ENCODE results near the gene UGT1A9.

UGT1A9 gene

GRCh38 chr2:233796254-233796653, 124.6 kb downstream of the UGT1A9 start:
- DNase-seq (ENCODE audit: low read depth in 2 of 2): no peak

- DNase-seq (ENCODE audit: low read depth in 2 of 2): no peak
Observed at GRCh38 chr2:233798335-233799086, 126.8 kb downstream of the UGT1A9 start.

GRCh38 chr2:233799087-233799665, 127.5 kb downstream of the UGT1A9 start:
- no peak for DNase-seq (ENCODE audit: low read depth in 2 of 2)

- no peak for DNase-seq (ENCODE audit: low read depth in 2 of 2)
Observed at GRCh38 chr2:233799716-233800115, 128.0 kb downstream of the UGT1A9 start.

GRCh38 chr2:233800208-233800607, 128.5 kb downstream of the UGT1A9 start:
- DNase-seq (ENCODE audit: low read depth in 2 of 2): no peak

- DNase-seq (ENCODE audit: low read depth in 2 of 2): no peak
Observed at GRCh38 chr2:233801357-233802131, 129.8 kb downstream of the UGT1A9 start.

DNA sequence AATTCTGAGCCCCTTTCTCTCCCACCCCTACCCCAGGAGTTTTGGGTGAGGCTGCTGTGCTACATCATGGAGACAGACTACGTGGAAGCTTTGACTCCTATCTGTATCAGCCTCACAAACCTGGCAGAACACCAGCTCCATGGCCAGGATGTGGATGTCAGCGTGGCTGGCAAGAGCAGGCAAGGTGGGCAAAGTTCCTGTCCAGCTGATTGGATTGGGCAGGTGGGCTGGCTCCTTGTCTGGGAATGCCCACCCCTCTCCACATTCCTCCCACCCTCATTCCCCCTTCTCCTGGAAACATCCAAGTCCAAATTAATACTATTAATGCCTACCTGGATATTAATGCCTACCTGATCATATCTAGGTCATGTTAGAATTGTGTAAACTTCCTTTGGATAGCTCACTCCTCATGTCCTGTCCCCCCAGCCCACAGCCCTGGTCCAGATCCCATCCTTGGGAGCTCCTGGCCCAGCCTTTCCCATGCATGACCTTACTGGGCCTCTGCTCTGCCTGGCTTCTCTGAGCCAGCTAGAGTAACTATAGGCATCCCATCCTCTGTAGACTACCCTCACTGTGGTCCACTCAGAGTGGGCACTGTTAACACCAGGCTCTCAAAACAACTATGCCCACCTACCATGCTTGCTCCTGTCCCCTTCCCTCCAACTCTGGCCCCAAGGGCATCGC, 130.6 kb downstream of the UGT1A9 start:
- no peak for DNase-seq (ENCODE audit: low read depth in 2 of 2)

GRCh38 chr2:233803292-233803911, 131.7 kb downstream of the UGT1A9 start:
- DNase-seq (ENCODE audit: low read depth in 2 of 2): no peak

DNA sequence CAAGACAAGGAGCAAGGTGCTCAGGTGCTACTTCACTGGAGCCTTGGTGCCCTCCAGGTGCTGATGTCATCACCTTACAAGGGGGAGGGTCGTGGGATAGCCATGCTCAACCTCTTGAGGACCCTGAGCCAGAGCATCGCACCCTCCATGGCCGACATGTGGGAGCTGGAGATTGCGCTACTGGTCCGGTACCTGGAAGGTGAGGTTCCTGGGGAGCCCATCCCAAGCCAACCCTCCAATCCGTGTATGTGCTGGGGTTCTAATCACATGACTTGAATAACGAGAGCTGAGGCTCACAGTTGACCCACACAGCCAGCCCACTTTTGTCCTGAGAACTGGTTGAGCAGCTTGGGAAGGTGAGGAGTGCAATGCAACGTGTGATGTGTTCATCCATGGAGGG, 132.3 kb downstream of the UGT1A9 start:
- no peak for DNase-seq (ENCODE audit: low read depth in 2 of 2)

DNA sequence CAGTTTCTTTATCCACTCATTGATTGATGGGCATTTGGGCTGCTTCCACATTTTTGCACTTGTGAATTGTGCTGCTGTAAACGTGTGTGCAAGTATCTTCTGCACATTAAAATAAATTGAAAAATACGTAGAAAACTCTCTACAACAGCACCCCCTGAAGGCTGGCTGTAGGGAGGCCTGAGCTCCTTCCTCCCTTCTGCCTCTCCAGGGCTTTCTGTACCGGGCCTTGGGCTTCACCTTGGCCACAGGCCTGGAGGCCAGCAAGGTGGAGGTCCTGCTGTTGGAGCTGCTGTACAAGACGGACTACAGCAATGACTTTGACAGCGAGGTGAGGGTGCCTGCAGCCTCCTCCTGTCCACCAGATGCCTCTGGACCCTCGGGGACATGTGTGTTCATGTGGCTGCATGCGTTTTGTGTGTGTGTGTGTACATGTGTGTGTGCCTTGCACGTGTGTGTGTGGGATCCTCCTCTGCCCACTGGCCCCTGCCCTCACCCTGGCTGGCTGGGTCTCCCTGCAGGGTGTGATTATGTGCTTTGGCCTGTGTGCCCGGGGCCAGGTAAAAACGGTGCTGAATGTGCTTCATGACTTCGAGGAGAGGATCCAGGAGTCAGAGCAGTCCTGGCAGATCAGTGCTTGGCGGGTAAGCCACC, 135.6 kb downstream of the UGT1A9 start:
- DNase-seq (ENCODE audit: low read depth in 2 of 2): no peak

DNA sequence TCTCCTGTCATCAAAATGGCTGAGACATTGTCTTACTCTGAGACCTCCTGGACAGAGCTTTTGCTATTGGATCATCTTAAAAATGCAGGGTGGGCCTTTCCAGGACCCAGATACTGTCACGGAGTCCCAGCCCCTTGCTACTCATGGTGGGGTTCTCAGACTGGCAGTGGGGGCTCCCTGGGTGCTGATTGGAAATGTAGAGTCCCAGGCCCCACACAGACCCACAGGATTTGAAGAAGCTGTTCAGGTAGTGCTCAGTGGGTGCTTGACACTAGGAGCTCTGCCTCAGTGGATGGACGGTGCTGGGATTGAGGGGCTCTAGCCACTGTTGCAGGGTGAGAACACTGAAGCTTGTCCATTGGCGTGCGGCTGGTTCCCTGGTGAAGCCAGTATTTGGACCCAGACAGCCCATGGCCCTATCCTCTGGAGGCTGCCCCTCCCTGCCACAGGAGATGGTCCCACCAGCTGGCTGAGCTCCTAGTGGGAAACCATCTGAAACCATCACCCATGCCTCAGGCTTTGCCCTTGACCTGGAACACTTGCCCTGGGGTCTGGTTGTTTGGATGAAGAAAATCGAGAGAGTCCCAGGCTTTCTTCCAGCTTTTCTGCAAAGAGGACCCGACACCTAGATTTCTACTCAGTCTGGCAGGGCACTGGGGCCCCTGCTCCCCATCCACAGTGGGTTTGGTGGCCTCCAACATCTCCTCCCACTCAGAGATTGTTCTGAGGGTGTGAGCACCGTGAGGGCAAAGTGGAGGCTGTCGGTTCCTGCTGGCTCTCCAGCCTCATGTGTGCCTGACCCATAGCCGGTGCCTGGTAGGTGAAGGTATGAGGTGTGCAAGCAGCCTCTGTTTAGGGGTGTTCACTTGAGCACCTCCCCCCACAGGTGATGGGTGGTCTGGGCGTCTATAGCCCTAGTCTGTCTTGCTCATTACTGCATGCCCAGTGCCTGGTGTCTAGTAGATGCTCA, 136.6 kb downstream of the UGT1A9 start:
- no peak for DNase-seq (ENCODE audit: low read depth in 2 of 2)

DNA sequence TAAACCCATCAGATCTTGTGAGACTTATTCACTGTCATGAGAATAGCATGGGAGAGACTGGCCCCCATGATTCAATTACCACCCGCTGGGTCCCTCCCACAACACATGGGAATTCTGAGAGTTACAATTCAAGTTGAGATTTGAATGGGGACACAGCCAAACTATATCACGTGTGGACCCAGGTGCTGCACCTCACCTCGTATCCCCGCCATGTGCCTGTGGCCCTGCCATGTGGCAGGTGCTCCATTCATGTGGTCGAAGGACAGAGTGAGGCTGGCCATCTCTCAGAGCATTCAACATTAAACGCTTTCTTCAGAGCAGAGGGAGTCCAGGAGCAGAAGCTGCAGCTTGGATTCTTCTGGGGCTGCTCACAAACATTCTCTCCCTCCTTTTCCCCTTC, 138.7 kb downstream of the UGT1A9 start:
- no peak for DNase-seq (ENCODE audit: low read depth in 2 of 2)

DNA sequence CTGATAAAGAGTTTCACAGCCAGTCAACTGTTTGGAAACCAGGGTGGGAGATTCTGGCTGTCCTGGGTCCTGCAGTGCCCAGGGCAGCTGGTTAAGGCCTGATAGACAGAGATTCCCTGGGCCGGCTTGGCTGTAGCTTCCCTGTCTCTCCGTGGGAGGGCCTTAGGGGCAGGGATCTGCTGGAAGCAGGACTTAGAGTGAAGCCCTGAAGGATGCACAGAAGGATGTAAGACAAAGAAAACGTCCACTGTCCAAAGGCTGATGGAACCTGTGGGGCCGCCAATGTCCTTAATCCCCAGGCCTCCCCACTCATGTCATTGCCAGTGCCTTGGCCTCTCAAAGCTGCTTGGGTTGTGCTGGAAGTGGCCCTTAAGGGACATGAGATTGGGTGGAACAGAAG, 139.4 kb downstream of the UGT1A9 start:
- DNase-seq (ENCODE audit: low read depth in 2 of 2): no peak

DNA sequence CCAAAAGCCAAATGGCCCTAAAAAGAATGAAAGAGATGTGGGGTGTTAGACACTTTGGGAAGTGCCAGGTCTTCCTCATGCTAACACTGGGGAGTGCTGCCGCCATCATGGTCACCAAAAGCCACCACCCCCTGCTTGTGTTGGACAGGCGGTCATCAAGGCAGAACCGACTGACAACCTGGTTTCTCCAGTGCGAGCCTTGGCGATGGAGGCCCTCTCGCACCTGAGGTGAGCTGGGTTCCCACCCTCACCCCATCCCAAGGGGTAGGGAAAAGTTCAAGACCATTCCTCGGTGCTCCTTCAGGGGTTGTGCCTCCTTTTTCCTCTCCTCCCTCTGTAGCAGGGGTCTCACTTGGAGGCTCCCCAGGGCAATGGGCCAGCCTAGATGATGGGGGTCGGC, 140.0 kb downstream of the UGT1A9 start:
- no peak for DNase-seq (ENCODE audit: low read depth in 2 of 2)

- no peak for DNase-seq (ENCODE audit: low read depth in 2 of 2)
Observed at GRCh38 chr2:233813236-233814055, 141.7 kb downstream of the UGT1A9 start.

DNA sequence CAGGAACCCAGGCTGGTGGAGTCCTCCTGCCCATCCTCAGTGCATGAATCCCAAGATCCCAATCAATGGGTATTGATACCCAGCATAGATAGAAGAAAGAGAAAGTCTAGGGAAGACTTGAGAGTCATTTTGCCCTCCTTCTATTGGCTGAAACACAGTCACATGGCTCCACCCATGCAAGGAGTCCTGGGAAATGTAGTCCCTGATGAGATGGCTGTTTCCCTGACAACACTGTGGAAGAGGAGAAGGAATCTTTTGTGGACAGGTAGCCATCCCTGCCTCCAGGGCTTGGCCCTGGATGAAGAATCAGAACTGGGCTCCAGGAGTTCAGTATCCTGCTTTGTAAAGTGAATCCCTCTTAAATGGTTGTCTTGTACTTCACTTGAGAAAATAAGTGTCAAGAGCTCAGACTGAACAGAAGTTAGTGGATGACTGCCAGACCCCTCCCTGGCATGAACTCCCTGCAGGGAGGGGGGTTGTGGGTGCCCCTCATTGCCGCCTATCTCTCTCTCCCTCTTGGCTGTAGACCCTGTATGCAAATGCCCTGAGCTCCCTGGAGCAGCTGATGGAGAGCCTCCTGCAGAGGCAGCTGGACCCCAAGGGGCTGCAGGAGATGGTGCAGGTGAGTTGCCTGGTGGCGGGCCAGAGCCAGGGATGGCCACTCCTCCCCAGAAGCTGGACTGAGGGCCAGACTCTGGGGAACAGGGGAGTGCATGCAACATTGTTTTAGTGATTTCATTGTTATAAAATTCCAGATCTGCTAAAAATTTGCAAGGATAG, 142.5 kb downstream of the UGT1A9 start:
- no peak for DNase-seq (ENCODE audit: low read depth in 2 of 2)

DNA sequence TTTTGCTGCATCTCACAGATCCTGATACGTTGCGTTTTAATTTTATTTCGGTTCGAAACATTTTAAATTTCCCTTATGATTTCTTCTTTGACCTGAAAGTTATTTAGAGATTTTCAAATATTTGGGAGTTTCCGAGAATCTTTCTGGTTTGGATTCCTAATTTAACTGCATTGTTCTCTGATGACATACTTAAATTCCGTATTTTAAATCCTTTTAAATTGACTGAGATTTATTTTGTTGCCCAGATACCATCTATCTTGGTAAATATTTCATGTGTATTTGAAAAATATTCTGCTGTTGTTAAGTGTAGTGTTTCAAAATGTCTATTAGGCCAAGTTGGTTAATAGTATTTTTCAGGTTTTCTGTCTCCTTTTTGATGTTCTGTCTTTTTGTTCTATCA, 144.2 kb downstream of the UGT1A9 start:
- DNase-seq (ENCODE audit: low read depth in 2 of 2): no peak

GRCh38 chr2:233816334-233816733, 144.6 kb downstream of the UGT1A9 start:
- DNase-seq (ENCODE audit: low read depth in 2 of 2): no peak

- no peak for DNase-seq (ENCODE audit: low read depth in 2 of 2)
Observed at GRCh38 chr2:233816771-233817170, 145.1 kb downstream of the UGT1A9 start.
